Ishikawa (cell line): ENCODE data around the gene FOXN4.

Experiments used
- CEBPB ChIP-seq: IDR thresholded peaks from 2 replicates; pipeline ENCODE4 v1.6.1; 2012
- CREB1 ChIP-seq: IDR thresholded peaks from 2 replicates; pipeline ENCODE4 v1.6.1; 2012; ENCODE audit warnings: low read depth
- EGR1 ChIP-seq: IDR thresholded peaks from 2 replicates; pipeline ENCODE4 v1.6.1; 2012
- EP300 ChIP-seq: IDR thresholded peaks from 2 replicates; pipeline ENCODE4 v1.6.1; 2012; ENCODE audit warnings: borderline replicate concordance
- FOXM1 ChIP-seq: IDR thresholded peaks from 2 replicates; pipeline ENCODE4 v1.6.1; 2012; ENCODE audit warnings: low read depth, borderline replicate concordance
- NFIC ChIP-seq: IDR thresholded peaks from 2 replicates; pipeline ENCODE4 v1.6.1; 2012
- RAD21 ChIP-seq: IDR thresholded peaks from 2 replicates; pipeline ENCODE4 v1.6.1; 2012; ENCODE audit warnings: low read depth
- TAF1 ChIP-seq: IDR thresholded peaks from 2 replicates; pipeline ENCODE4 v1.6.1; 2012; ENCODE audit warnings: low read depth, mild to moderate bottlenecking
- TCF12 ChIP-seq: IDR thresholded peaks from 2 replicates; pipeline ENCODE4 v1.6.1; 2012; ENCODE audit warnings: low read depth
- TEAD4 ChIP-seq: IDR thresholded peaks from 2 replicates; pipeline ENCODE4 v1.6.1; 2012
- YY1 ChIP-seq: IDR thresholded peaks from 2 replicates; pipeline ENCODE4 v1.6.1; 2012; ENCODE audit warnings: low read depth
- ZBTB7A ChIP-seq: IDR thresholded peaks from 2 replicates; pipeline ENCODE4 v1.6.1; 2012; ENCODE audit warnings: low read depth
- TF ChIP-seq, protein P1 (sequence below): IDR thresholded peaks from 2 replicates; pipeline ENCODE4 v1.6.1; 2012
- TF ChIP-seq, protein P2 (sequence below): IDR thresholded peaks from 2 replicates; pipeline ENCODE4 v1.6.1; 2012; ENCODE audit warnings: low read depth, mild to moderate bottlenecking
- TF ChIP-seq, protein P3 (sequence below): IDR thresholded peaks from 2 replicates; pipeline ENCODE4 v1.6.1; 2012

The FOXN4 gene

DNA sequence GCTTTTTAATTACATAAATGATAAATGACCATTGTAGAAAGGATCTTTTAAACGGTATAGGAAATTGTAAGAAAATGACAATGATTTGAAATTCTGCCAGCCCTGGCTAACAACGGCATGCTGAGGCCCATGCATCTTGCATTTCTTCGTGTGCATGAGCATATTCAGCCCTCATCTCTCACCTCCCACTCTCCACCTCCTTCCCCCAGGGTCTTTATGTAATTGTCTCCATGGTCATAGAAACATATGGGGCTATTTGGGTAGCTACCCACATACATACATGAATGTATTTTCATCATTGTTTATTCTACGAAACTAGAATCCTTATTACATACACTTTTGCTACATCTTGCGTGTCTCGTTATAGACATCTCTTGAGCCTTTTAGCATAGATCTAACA, 43.1 kb upstream of the FOXN4 start:
- no peak for TF ChIP-seq CREB1
- no peak for TF ChIP-seq ZBTB7A

DNA sequence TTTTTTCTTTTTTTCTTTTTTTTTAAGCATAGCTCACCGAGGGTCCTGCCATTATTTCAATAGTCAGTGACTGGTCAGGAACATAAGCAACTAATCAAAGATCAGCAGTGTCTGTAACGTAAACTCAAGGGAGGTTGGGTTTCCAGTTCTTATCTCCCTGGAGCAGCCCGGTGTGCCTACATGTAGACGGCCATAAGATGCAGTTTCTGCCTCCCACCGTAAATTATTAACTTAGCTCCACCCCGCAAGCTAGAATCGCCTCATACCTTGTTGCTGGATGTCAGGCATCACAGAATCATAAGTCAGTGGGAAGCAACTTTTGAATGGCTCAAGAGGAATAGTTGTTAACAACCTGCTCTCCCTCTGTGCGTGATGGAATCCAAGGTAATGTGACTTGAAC, 38.5 kb upstream of the FOXN4 start, which contains the start of gene MYO1H:
TSS of gene MYO1H (plus strand) at position 312 of the 400 bp plus-strand sequence. CDS start at position 373, 61 bp downstream.
- TF ChIP-seq EGR1 (no peak), YY1 (no peak), TAF1 (no peak), EP300 (no peak), NFIC (no peak), RAD21 (no peak), TEAD4 (no peak), CEBPB (no peak), FOXM1 (no peak), CREB1 (no peak), ZBTB7A (no peak), TCF12 (no peak)
- TF ChIP-seq, protein P1, sequence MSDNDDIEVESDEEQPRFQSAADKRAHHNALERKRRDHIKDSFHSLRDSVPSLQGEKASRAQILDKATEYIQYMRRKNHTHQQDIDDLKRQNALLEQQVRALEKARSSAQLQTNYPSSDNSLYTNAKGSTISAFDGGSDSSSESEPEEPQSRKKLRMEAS, result no peak
- TF ChIP-seq, protein P2, sequence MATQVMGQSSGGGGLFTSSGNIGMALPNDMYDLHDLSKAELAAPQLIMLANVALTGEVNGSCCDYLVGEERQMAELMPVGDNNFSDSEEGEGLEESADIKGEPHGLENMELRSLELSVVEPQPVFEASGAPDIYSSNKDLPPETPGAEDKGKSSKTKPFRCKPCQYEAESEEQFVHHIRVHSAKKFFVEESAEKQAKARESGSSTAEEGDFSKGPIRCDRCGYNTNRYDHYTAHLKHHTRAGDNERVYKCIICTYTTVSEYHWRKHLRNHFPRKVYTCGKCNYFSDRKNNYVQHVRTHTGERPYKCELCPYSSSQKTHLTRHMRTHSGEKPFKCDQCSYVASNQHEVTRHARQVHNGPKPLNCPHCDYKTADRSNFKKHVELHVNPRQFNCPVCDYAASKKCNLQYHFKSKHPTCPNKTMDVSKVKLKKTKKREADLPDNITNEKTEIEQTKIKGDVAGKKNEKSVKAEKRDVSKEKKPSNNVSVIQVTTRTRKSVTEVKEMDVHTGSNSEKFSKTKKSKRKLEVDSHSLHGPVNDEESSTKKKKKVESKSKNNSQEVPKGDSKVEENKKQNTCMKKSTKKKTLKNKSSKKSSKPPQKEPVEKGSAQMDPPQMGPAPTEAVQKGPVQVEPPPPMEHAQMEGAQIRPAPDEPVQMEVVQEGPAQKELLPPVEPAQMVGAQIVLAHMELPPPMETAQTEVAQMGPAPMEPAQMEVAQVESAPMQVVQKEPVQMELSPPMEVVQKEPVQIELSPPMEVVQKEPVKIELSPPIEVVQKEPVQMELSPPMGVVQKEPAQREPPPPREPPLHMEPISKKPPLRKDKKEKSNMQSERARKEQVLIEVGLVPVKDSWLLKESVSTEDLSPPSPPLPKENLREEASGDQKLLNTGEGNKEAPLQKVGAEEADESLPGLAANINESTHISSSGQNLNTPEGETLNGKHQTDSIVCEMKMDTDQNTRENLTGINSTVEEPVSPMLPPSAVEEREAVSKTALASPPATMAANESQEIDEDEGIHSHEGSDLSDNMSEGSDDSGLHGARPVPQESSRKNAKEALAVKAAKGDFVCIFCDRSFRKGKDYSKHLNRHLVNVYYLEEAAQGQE, result no peak
- TF ChIP-seq, protein P3, sequence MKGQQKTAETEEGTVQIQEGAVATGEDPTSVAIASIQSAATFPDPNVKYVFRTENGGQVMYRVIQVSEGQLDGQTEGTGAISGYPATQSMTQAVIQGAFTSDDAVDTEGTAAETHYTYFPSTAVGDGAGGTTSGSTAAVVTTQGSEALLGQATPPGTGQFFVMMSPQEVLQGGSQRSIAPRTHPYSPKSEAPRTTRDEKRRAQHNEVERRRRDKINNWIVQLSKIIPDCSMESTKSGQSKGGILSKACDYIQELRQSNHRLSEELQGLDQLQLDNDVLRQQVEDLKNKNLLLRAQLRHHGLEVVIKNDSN, result no peak

DNA sequence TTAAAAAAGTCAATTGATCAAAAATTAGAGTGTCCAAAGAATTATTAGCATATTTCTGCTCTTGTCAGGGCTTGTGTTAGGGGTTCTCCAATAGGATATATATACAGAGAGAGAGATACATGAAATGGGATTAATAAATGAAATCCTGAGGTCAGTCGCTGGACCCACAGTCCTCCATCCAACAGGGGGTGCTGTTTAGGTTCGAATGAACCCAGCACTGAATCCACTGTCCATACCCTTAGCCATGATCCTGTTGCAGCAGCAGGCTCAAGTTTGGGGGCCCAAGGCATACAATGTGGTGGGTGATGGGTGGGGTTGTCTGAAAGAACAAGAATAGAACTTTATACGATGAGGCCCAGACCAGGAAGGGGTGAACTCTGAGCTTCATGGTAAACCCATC, 37.8 kb upstream of the FOXN4 start:
- TF ChIP-seq EGR1 (no peak), YY1 (no peak), FOXM1 (no peak), EP300 (no peak), TCF12 (no peak), TAF1 (no peak), TEAD4 (no peak), NFIC (no peak), ZBTB7A (no peak), CREB1 (no peak), CEBPB (no peak)
- TF ChIP-seq, protein P3, result no peak
- TF ChIP-seq, protein P1, result no peak
- TF ChIP-seq, protein P2, result no peak

DNA sequence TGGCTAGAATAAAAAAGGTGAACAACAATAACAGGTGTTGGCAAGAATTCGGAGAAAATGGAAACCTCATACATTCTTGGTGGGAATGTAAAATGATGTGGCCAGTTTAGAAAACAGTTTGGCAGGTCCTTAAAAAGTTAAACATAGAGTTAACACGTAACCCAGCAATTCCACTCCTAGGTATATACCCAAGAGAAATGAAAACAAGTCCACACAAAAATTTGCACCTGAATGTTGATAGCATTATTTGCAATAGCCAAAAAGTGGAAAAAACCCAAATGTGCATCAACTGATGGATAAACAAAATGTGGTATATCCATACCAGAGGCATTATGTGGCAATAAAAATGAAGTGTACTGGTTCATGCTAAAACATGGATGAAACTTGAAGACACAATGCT, 36.3 kb upstream of the FOXN4 start:
- TF ChIP-seq, protein P2, result no peak

DNA sequence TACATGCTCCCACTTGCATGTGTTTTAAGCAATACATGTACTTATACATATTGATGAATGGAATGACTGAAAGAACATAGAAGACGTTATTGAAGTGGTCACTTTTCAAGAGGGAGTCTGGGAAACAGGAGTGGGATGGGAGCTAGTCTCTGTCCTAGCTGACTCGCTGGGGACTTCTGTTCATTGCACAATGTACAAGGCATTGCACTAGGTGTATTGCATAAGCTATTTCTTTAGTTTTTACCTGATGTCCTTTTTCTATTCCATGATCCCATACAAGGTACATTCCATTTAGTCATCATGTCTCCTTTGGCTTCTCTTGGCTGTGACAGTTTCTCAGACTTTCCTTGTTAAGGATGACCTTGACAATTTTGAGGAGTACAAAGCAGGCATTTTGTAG, 34.6 kb upstream of the FOXN4 start:
- no peak for TF ChIP-seq NFIC
- TF ChIP-seq EP300, result no peak
- no peak for TF ChIP-seq CEBPB
- TF ChIP-seq, protein P1, result no peak
- no peak for TF ChIP-seq TAF1
- no peak for TF ChIP-seq YY1
- no peak for TF ChIP-seq TCF12
- TF ChIP-seq TEAD4, result no peak
- TF ChIP-seq ZBTB7A, result no peak
- TF ChIP-seq, protein P2, result no peak
- no peak for TF ChIP-seq FOXM1
- TF ChIP-seq CREB1, result no peak
- no peak for TF ChIP-seq RAD21
- no peak for TF ChIP-seq EGR1
- TF ChIP-seq, protein P3, result no peak
